Breast epithelium (tissue), 3 donors: ENCODE measurements around the gene PATZ1.

Experiments
- CTCF ChIP-seq, 3 donors: fragments of 450-650 bp; IDR thresholded peaks; one replicate each; pipeline ENCODE4 v1.5.1; 2016 to 2017; ENCODE audit warnings: antibody characterized with exemption in 3 of 3, mild to moderate bottlenecking in 3 of 3, moderate library complexity in 3 of 3
- POLR2A ChIP-seq: fragments of 450-650 bp; IDR thresholded peaks from one replicate; pipeline ENCODE4 v1.6.1; 2016; ENCODE audit warnings: antibody characterized with exemption, mild to moderate bottlenecking, moderate library complexity

GRCh38 chr22:31367426-31367825 is 21.3 kb upstream of the PATZ1 start:
- TF ChIP-seq POLR2A (no peak), CTCF (IDR thresholded peaks at IDR 0.05) (no peak)
